ENCODE data around the gene SLC30A7.

Gene SLC30A7

DNA sequence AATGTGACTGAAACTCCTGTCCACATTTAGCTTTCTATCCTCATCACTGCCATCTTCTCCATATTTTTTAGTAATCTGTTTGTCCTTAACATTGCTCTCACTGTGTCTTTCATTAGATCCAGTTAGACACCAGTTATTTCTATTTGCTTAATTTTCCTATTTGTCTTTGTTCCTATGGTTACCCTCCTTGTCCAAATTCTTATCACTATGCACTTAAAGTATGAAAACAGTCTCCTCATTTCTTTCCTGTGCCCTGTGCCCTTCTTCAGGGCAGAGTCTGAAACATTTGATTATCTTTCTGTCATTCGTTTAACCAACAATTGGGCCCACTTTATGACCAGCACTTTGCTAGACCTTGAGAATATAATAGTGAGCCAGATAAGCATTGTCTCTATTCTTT lies 64.2 kb downstream of the SLC30A7 start:
- Histone ChIP-seq H3K4me3 (ENCODE audit: low read depth, low read length) (no peak overlapping the region), H3K27me3 (ENCODE audit: control insufficient read depth, insufficient read depth, low read length) (no peaks in the 10 kb centered on the region), H3K36me3 (ENCODE audit: control insufficient read depth, insufficient read depth, low read length) (no peaks in the 10 kb centered on the region), H3K4me1 (ENCODE audit: control insufficient read depth, insufficient read depth, low read length) (peaks cover 7% of the 10 kb centered on the region), H3K9me3 (ENCODE audit: control insufficient read depth, insufficient read depth, low read length) (no peaks in the 10 kb centered on the region), H3K9ac (ENCODE audit: low read depth, low read length) (no peak overlapping the region)

DNA sequence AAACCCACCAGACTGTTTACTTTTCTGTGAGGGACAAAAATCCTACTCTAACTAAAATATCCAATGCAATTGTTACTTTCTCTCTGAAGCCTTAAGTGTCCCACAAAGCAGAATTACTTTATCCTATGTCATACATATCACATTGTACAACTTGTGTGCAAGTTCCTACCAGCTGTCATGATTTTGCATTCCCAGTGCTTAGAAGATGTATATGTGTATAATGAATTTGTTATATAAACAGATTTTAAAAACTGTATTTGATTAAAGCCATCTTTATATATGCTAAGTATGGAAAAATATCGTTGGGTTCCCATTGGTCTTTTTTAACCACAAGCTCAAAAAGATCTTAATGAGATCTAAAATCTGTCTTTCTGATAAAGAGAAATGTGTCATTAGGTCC lies 72.7 kb downstream of the SLC30A7 start:
- no peak overlapping the region for H3K9ac ChIP-seq (ENCODE audit: low read depth, low read length)
- peaks cover 14% of the 10 kb centered on the region for H3K4me1 ChIP-seq (ENCODE audit: control insufficient read depth, insufficient read depth, low read length)
- no peaks in the 10 kb centered on the region for H3K36me3 ChIP-seq (ENCODE audit: control insufficient read depth, insufficient read depth, low read length)
- H3K27me3 ChIP-seq (ENCODE audit: control insufficient read depth, insufficient read depth, low read length): no peaks in the 10 kb centered on the region
- no peaks in the 10 kb centered on the region for H3K9me3 ChIP-seq (ENCODE audit: control insufficient read depth, insufficient read depth, low read length)
- no peak overlapping the region for H3K4me3 ChIP-seq (ENCODE audit: low read depth, low read length)

DNA sequence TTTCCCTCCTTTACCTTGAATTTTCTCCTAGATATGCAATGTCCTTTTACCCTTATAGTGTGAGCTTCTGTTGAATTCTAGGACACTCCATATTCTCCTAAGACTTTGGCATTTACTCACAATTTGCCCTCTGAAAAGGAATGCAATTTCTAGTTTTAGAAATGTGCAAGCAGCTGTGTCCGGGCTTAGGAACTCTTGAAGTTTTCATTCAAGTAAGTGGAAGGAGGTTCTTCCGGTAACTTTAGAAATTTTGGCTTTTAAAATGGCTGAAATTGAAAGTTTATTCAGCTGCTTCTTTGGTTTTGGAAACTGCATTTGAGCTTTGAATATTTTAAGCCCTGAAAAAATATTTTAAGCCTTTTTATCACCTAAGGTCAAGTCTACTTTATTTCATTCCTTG lies 73.4 kb downstream of the SLC30A7 start:
- Histone ChIP-seq H3K9me3 (ENCODE audit: control insufficient read depth, insufficient read depth, low read length) (no peaks in the 10 kb centered on the region), H3K4me1 (ENCODE audit: control insufficient read depth, insufficient read depth, low read length) (peaks cover 14% of the 10 kb centered on the region), H3K4me3 (ENCODE audit: low read depth, low read length) (no peak overlapping the region), H3K9ac (ENCODE audit: low read depth, low read length) (no peak overlapping the region), H3K36me3 (ENCODE audit: control insufficient read depth, insufficient read depth, low read length) (no peaks in the 10 kb centered on the region), H3K27me3 (ENCODE audit: control insufficient read depth, insufficient read depth, low read length) (no peaks in the 10 kb centered on the region)

DNA sequence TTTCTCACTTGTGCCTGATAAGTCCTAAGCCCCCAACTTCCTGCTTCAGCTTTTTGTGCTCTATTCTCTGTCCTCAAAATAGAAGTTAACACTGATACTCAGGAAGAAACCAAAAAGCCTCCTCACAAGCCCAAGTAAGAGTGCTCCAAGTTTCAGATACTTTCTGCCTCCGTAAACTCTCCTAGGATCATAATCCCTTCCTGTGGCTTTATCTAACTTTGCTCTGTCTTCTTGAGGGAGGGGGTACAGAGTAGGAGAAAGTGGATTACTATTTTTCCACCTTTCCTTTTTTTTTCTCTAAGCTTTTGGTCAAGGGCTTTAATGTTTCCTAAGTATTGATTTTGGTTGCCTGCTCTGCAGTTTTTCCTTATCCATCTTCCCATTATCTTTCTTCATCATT lies 75.1 kb downstream of the SLC30A7 start:
- H3K27me3 ChIP-seq (ENCODE audit: control insufficient read depth, insufficient read depth, low read length): no peaks in the 10 kb centered on the region
- no peak overlapping the region for H3K4me3 ChIP-seq (ENCODE audit: low read depth, low read length)
- H3K9me3 ChIP-seq (ENCODE audit: control insufficient read depth, insufficient read depth, low read length): no peaks in the 10 kb centered on the region
- no peaks in the 10 kb centered on the region for H3K36me3 ChIP-seq (ENCODE audit: control insufficient read depth, insufficient read depth, low read length)
- H3K4me1 ChIP-seq (ENCODE audit: control insufficient read depth, insufficient read depth, low read length): peaks cover 14% of the 10 kb centered on the region
- no peak overlapping the region for H3K9ac ChIP-seq (ENCODE audit: low read depth, low read length)

DNA sequence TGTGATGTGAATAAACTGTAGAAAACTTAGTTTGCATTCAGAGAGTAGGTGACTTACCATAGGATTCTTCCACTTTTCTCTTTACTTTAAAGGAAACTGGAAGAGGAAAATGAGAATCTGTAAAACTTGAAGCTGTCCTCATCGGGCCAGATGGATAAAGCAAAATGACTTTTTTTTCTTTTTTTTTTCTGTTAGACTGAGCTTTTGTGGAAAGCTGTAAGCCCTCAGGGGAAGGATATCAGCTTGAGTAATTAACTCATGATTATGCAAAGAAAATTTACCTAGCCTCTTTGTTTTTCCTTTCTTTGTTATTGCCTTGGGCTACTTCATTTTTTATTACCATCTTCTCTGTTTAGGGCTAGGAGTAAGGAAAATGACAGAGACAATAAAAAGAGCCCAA lies 76.3 kb downstream of the SLC30A7 start:
- H3K9me3 ChIP-seq (ENCODE audit: control insufficient read depth, insufficient read depth, low read length): no peaks in the 10 kb centered on the region
- H3K4me1 ChIP-seq (ENCODE audit: control insufficient read depth, insufficient read depth, low read length): peaks cover 14% of the 10 kb centered on the region
- no peaks in the 10 kb centered on the region for H3K36me3 ChIP-seq (ENCODE audit: control insufficient read depth, insufficient read depth, low read length)
- H3K4me3 ChIP-seq (ENCODE audit: low read depth, low read length): no peak overlapping the region
- H3K27me3 ChIP-seq (ENCODE audit: control insufficient read depth, insufficient read depth, low read length): no peaks in the 10 kb centered on the region
- no peak overlapping the region for H3K9ac ChIP-seq (ENCODE audit: low read depth, low read length)

- Histone ChIP-seq H3K36me3 (ENCODE audit: control insufficient read depth, insufficient read depth, low read length) (no peaks in the 10 kb centered on the region), H3K9ac (ENCODE audit: low read depth, low read length) (no peak overlapping the region), H3K9me3 (ENCODE audit: control insufficient read depth, insufficient read depth, low read length) (no peaks in the 10 kb centered on the region), H3K4me3 (ENCODE audit: low read depth, low read length) (no peak overlapping the region), H3K27me3 (ENCODE audit: control insufficient read depth, insufficient read depth, low read length) (no peaks in the 10 kb centered on the region), H3K4me1 (ENCODE audit: control insufficient read depth, insufficient read depth, low read length) (peaks cover 3% of the 10 kb centered on the region)
Measured at GRCh38 chr1:100976936-100977335, 81.0 kb downstream of the SLC30A7 start.

GRCh38 chr1:100979631-100980030 lies 83.7 kb downstream of the SLC30A7 start:
- Histone ChIP-seq H3K4me1 (ENCODE audit: control insufficient read depth, insufficient read depth, low read length) (no peaks in the 10 kb centered on the region), H3K4me3 (ENCODE audit: low read depth, low read length) (no peak overlapping the region), H3K27me3 (ENCODE audit: control insufficient read depth, insufficient read depth, low read length) (no peaks in the 10 kb centered on the region), H3K9me3 (ENCODE audit: control insufficient read depth, insufficient read depth, low read length) (no peaks in the 10 kb centered on the region), H3K36me3 (ENCODE audit: control insufficient read depth, insufficient read depth, low read length) (no peaks in the 10 kb centered on the region), H3K9ac (ENCODE audit: low read depth, low read length) (no peak overlapping the region)

- Histone ChIP-seq H3K9ac (ENCODE audit: low read depth, low read length) (no peak overlapping the region), H3K4me3 (ENCODE audit: low read depth, low read length) (no peak overlapping the region), H3K36me3 (ENCODE audit: control insufficient read depth, insufficient read depth, low read length) (no peaks in the 10 kb centered on the region), H3K9me3 (ENCODE audit: control insufficient read depth, insufficient read depth, low read length) (no peaks in the 10 kb centered on the region), H3K27me3 (ENCODE audit: control insufficient read depth, insufficient read depth, low read length) (no peaks in the 10 kb centered on the region), H3K4me1 (ENCODE audit: control insufficient read depth, insufficient read depth, low read length) (no peaks in the 10 kb centered on the region)
Measured at GRCh38 chr1:100982793-100983192, 86.9 kb downstream of the SLC30A7 start.

DNA sequence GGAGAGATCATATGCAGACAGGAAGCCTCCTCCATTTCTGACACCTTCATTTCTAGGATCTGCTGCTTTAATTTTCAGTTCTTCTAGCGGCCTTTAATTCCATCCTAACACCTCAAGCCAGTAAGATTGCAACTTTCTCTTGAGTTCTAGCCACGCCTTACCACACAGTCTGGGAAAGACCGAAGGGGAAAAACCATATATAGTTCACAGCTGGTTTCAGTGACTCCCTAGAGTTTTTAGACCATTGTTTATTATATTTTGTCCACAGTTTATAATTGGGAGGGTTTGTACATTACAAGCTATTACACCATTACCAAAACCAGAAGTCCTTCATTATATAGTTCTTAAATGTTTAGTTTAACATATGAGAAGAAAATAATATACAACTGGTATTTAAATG lies 92.2 kb downstream of the SLC30A7 start:
- Histone ChIP-seq H3K9me3 (ENCODE audit: control insufficient read depth, insufficient read depth, low read length) (no peaks in the 10 kb centered on the region), H3K36me3 (ENCODE audit: control insufficient read depth, insufficient read depth, low read length) (peaks cover 4% of the 10 kb centered on the region), H3K27me3 (ENCODE audit: control insufficient read depth, insufficient read depth, low read length) (no peaks in the 10 kb centered on the region), H3K9ac (ENCODE audit: low read depth, low read length) (no peak overlapping the region), H3K4me1 (ENCODE audit: control insufficient read depth, insufficient read depth, low read length) (no peaks in the 10 kb centered on the region), H3K4me3 (ENCODE audit: low read depth, low read length) (no peak overlapping the region)

- Histone ChIP-seq H3K4me1 (ENCODE audit: control insufficient read depth, insufficient read depth, low read length) (no peaks in the 10 kb centered on the region), H3K4me3 (ENCODE audit: low read depth, low read length) (no peak overlapping the region), H3K9ac (ENCODE audit: low read depth, low read length) (no peak overlapping the region), H3K27me3 (ENCODE audit: control insufficient read depth, insufficient read depth, low read length) (no peaks in the 10 kb centered on the region), H3K36me3 (ENCODE audit: control insufficient read depth, insufficient read depth, low read length) (peaks cover 4% of the 10 kb centered on the region), H3K9me3 (ENCODE audit: control insufficient read depth, insufficient read depth, low read length) (no peaks in the 10 kb centered on the region)
Measured at GRCh38 chr1:100989306-100990077, 93.6 kb downstream of the SLC30A7 start.

DNA sequence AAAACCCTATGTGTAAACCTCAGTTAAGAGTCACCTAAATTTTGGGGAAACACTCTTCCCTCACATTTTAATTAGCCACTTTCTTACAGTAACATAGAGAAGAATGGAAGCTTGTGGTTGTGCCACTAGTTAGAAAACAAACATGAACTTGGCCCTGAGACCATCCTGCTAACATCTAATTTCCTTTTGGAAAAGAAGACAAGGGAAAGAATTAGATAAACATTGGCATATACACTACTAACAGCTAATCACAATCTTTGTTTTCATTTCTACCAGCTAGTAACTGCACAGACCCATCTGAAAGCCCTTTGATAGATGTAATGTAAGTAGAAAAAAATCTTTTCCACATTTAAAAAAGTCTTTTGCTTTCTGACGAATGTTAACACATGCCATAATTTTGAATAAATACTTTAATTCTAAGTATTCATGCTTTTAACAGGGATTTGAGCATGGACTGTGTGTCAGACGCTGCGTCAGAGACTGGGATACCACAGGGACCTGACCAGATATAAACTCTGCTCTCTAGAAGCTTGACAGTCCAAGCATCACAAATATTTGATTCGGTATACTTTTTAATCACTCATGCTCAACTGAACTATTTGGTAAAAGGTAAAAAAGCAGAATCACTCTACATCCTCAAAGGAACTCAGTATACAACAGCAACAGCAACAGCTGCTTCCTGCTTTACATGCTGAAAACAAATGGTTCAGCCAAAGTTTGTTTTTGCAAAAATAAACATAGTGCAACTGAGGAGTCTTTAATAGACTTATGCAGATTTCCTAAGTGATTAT lies 99.5 kb downstream of the SLC30A7 start:
- H3K9ac ChIP-seq (ENCODE audit: low read depth, low read length): no peak overlapping the region
- H3K36me3 ChIP-seq (ENCODE audit: control insufficient read depth, insufficient read depth, low read length): peaks cover 4% of the 10 kb centered on the region
- H3K9me3 ChIP-seq (ENCODE audit: control insufficient read depth, insufficient read depth, low read length): no peaks in the 10 kb centered on the region
- no peak overlapping the region for H3K4me3 ChIP-seq (ENCODE audit: low read depth, low read length)
- no peaks in the 10 kb centered on the region for H3K4me1 ChIP-seq (ENCODE audit: control insufficient read depth, insufficient read depth, low read length)
- H3K27me3 ChIP-seq (ENCODE audit: control insufficient read depth, insufficient read depth, low read length): no peaks in the 10 kb centered on the region

DNA sequence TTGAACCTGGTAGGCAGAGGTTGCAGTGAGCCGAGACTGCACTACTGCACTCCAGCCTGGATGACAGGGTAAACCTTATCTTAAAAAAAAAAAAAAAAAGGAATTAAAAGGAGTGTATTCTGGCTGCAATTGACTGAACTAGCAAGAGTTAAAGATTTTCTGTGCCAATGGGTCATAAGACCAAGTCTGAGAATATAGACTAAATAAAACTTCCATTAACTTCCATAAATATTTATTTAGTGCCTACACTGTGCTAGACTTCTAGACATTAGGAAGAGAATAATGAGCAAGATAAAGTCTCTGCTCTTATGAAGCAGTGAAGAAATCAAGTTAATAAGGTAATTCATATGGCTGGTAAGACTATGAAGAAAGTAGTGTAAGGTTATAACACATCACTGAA lies 102.5 kb downstream of the SLC30A7 start:
- H3K27me3 ChIP-seq (ENCODE audit: control insufficient read depth, insufficient read depth, low read length): no peaks in the 10 kb centered on the region
- H3K36me3 ChIP-seq (ENCODE audit: control insufficient read depth, insufficient read depth, low read length): peaks cover 2% of the 10 kb centered on the region
- H3K9ac ChIP-seq (ENCODE audit: low read depth, low read length): no peak overlapping the region
- no peaks in the 10 kb centered on the region for H3K9me3 ChIP-seq (ENCODE audit: control insufficient read depth, insufficient read depth, low read length)
- peaks cover 6% of the 10 kb centered on the region for H3K4me1 ChIP-seq (ENCODE audit: control insufficient read depth, insufficient read depth, low read length)
- H3K4me3 ChIP-seq (ENCODE audit: low read depth, low read length): no peak overlapping the region
